Measurements from ENCODE around the gene NBDY. TPM values are rescaled to one million over a fixed set of nuclear protein-coding genes. Genes with fewer than 3 reads are reported as not detected.
"Not testable (repeated sequence)": the region's sequence is repeated elsewhere in the genome, so short reads cannot be mapped to it uniquely, and the experiment has no call there.

Gene NBDY
- total RNA-seq, 2 experiments from 2014 or later, result 5.4 to 32.9 TPM

DNA sequence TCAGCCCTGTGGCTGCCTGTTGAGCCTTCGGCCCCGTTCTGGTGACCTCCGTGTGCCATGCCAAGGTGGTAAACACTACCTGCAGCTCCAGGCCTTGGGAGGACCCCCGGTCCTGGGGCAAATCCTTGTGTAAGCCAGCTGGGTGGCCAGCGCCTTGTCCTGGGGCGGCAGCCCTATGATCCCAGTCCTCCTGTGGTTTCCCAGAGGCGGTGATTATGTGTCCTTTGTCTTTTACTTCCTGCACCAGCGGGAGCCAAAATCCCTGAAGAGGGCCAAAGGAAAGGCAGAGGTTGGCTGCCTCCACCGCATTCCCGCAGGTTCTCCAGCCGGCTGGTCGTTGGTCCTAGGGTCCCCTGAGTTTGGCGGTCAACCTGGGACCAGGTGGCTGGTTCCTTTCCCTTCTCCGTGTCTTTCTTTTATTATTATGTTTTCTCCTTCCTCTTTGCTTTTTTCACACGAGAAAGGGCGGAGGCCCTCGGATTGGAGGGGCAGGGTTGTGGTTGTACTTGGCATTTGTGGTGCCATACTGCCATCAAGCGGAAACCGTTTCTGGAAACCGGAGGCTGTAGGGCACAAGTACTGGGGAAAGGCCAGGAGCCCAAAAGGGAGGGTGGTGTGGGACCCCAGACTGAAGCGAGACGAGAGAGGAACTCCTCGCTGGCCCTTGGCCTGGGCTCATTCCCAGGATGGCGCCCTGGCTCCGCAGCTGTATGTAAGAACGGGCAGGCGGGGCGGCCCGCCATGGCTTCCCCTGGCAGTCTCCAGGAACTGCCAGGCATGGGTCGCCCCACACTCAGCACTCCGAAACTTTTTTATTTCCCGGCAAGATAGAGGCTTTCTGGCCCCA lies 43.9 kb downstream of the NBDY start:
- H3K4me2 ChIP-seq (ENCODE audit: low read length); DNase-seq (ENCODE audit: low spot score); H3K79me2 ChIP-seq (ENCODE audit: insufficient read depth, low read depth, low read length); intact Hi-C loops (cut with micrococcal nuclease; ENCODE audit: unreplicated experiment); H3K4me3 ChIP-seq (ENCODE audit: low read depth, low read length, poor library complexity, severe bottlenecking); H3K9me2 ChIP-seq (ENCODE audit: insufficient read depth, low read length); H2AFZ ChIP-seq (ENCODE audit: low read length); H3K36me3 ChIP-seq (ENCODE audit: insufficient read depth, low read length); H3K27ac ChIP-seq (ENCODE audit: low read depth, low read length, poor library complexity, severe bottlenecking); H3K4me1 ChIP-seq (ENCODE audit: insufficient read depth, low read length, poor library complexity, severe bottlenecking); BruUV-seq (replicated peaks); POLR2A ChIA-PET; H4K20me1 ChIP-seq (ENCODE audit: insufficient read depth, low read length); H3K9me3 ChIP-seq (ENCODE audit: low read length); CTCF ChIA-PET (ENCODE audit: unreplicated experiment): not testable (repeated sequence)

DNA sequence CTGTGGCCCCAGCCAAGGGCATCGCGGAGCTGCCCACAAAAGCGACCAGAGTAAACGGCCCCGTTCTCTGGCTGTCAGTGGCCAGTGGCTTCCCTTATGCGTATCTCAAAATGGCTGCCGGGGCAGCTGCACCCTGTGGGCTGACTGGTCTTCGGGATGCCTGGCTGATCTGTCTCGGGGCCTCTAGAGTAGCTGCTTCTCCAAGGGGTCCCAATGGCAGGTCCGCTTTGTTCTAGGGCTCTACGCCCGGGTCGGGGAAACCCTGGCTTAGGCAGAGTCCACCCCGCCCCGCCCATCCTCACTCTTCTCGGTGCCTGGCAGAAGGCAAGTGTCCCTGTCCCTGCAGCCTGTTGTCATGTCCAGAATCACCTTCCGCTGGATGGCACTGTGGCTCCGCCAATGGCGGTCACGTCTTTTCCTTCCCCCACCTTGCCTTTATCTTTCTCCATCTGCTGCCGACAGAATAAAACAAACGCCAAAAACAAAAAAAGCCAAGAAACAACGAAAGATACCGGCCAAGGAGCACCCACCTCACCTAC lies 44.5 kb downstream of the NBDY start:
- H3K4me1 ChIP-seq (ENCODE audit: insufficient read depth, low read length, poor library complexity, severe bottlenecking); H3K27ac ChIP-seq (ENCODE audit: low read depth, low read length, poor library complexity, severe bottlenecking); H3K9me2 ChIP-seq (ENCODE audit: insufficient read depth, low read length); H3K9me3 ChIP-seq (ENCODE audit: low read length); H3K36me3 ChIP-seq (ENCODE audit: insufficient read depth, low read length); H2AFZ ChIP-seq (ENCODE audit: low read length); H3K79me2 ChIP-seq (ENCODE audit: insufficient read depth, low read depth, low read length); CTCF ChIA-PET (ENCODE audit: unreplicated experiment); POLR2A ChIA-PET; BruUV-seq (replicated peaks); DNase-seq (ENCODE audit: low spot score); H4K20me1 ChIP-seq (ENCODE audit: insufficient read depth, low read length); intact Hi-C loops (cut with micrococcal nuclease; ENCODE audit: unreplicated experiment); H3K4me3 ChIP-seq (ENCODE audit: low read depth, low read length, poor library complexity, severe bottlenecking); H3K4me2 ChIP-seq (ENCODE audit: low read length): not testable (repeated sequence)

DNA sequence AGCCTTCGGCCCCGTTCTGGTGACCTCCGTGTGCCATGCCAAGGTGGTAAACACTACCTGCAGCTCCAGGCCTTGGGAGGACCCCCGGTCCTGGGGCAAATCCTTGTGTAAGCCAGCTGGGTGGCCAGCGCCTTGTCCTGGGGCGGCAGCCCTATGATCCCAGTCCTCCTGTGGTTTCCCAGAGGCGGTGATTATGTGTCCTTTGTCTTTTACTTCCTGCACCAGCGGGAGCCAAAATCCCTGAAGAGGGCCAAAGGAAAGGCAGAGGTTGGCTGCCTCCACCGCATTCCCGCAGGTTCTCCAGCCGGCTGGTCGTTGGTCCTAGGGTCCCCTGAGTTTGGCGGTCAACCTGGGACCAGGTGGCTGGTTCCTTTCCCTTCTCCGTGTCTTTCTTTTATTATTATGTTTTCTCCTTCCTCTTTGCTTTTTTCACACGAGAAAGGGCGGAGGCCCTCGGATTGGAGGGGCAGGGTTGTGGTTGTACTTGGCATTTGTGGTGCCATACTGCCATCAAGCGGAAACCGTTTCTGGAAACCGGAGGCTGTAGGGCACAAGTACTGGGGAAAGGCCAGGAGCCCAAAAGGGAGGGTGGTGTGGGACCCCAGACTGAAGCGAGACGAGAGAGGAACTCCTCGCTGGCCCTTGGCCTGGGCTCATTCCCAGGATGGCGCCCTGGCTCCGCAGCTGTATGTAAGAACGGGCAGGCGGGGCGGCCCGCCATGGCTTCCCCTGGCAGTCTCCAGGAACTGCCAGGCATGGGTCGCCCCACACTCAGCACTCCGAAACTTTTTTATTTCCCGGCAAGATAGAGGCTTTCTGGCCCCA lies 49.3 kb downstream of the NBDY start:
- H3K36me3 ChIP-seq (ENCODE audit: insufficient read depth, low read length); H2AFZ ChIP-seq (ENCODE audit: low read length); H3K9me2 ChIP-seq (ENCODE audit: insufficient read depth, low read length); intact Hi-C loops (cut with micrococcal nuclease; ENCODE audit: unreplicated experiment); BruUV-seq (replicated peaks); H3K79me2 ChIP-seq (ENCODE audit: insufficient read depth, low read depth, low read length); H4K20me1 ChIP-seq (ENCODE audit: insufficient read depth, low read length); H3K9me3 ChIP-seq (ENCODE audit: low read length); H3K27ac ChIP-seq (ENCODE audit: low read depth, low read length, poor library complexity, severe bottlenecking); H3K4me2 ChIP-seq (ENCODE audit: low read length); DNase-seq (ENCODE audit: low spot score); H3K4me1 ChIP-seq (ENCODE audit: insufficient read depth, low read length, poor library complexity, severe bottlenecking); CTCF ChIA-PET (ENCODE audit: unreplicated experiment); POLR2A ChIA-PET; H3K4me3 ChIP-seq (ENCODE audit: low read depth, low read length, poor library complexity, severe bottlenecking): not testable (repeated sequence)

DNA sequence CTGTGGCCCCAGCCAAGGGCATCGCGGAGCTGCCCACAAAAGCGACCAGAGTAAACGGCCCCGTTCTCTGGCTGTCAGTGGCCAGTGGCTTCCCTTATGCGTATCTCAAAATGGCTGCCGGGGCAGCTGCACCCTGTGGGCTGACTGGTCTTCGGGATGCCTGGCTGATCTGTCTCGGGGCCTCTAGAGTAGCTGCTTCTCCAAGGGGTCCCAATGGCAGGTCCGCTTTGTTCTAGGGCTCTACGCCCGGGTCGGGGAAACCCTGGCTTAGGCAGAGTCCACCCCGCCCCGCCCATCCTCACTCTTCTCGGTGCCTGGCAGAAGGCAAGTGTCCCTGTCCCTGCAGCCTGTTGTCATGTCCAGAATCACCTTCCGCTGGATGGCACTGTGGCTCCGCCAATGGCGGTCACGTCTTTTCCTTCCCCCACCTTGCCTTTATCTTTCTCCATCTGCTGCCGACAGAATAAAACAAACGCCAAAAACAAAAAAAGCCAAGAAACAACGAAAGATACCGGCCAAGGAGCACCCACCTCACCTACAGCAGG lies 50.0 kb downstream of the NBDY start:
- BruUV-seq (replicated peaks); CTCF ChIA-PET (ENCODE audit: unreplicated experiment); H3K36me3 ChIP-seq (ENCODE audit: insufficient read depth, low read length): not testable (repeated sequence)

DNA sequence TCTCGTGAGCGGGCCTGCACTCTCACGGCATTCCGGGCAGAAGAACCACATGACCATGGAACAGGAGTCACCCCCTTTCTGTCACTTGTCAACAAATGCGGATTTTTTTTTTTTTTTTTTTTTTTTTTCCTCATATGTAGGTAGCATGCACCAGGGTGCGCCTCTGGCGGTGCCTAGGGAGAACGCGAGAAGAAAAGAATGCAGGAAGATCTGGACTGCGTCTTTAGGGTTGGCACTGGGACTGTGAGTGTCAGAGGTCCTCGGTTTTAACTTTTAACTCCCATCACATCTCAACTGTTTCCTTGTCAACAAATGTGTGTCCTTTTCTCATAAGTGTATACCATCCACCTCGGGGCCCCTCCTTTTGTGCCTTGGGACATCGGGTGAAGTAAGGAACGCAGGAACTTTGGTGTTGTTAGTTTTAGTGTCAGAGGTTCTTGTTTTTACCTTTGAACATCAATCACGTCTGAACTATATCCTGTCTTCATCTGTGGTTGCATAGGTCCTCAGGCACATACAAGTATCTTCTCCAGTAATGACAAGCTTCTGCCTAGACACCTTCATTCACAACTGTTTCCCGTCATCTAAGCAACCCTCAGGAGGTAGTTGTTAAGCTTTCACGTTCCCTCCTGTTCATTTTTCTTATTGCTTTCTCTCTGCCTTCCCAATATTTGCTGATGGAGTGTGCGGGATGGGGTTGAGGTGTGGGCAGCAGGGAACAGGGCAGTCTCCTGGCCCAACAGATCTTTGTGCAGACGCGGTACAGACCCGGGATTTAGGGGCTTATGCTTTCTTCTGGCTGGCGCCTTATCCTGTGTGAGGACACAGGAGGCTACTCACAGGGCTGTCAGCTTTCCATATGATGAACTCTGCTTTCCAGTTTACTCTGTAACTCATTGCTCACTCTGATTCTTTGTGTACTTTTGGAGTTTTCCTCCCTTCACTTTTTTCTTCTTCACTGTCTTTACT lies 51.9 kb downstream of the NBDY start:
- CTCF ChIA-PET (ENCODE audit: unreplicated experiment); H3K4me3 ChIP-seq (ENCODE audit: low read depth, low read length, poor library complexity, severe bottlenecking); H3K4me1 ChIP-seq (ENCODE audit: insufficient read depth, low read length, poor library complexity, severe bottlenecking); H3K9me3 ChIP-seq (ENCODE audit: low read length); H3K27ac ChIP-seq (ENCODE audit: low read depth, low read length, poor library complexity, severe bottlenecking); H3K79me2 ChIP-seq (ENCODE audit: insufficient read depth, low read depth, low read length); H3K36me3 ChIP-seq (ENCODE audit: insufficient read depth, low read length); BruUV-seq (replicated peaks); H3K9me2 ChIP-seq (ENCODE audit: insufficient read depth, low read length); intact Hi-C loops (cut with micrococcal nuclease; ENCODE audit: unreplicated experiment); H3K4me2 ChIP-seq (ENCODE audit: low read length); H4K20me1 ChIP-seq (ENCODE audit: insufficient read depth, low read length); POLR2A ChIA-PET; H2AFZ ChIP-seq (ENCODE audit: low read length); DNase-seq (ENCODE audit: low spot score): not testable (repeated sequence)

More for the DNA sequence above, 50.0 kb downstream of the NBDY start:
- H3K4me3 ChIP-seq (ENCODE audit: low read depth, low read length, poor library complexity, severe bottlenecking); H3K27ac ChIP-seq (ENCODE audit: low read depth, low read length, poor library complexity, severe bottlenecking); DNase-seq (ENCODE audit: low spot score); H3K4me2 ChIP-seq (ENCODE audit: low read length); H3K79me2 ChIP-seq (ENCODE audit: insufficient read depth, low read depth, low read length); POLR2A ChIA-PET; H2AFZ ChIP-seq (ENCODE audit: low read length); H3K9me2 ChIP-seq (ENCODE audit: insufficient read depth, low read length); intact Hi-C loops (cut with micrococcal nuclease; ENCODE audit: unreplicated experiment); H3K9me3 ChIP-seq (ENCODE audit: low read length); H3K4me1 ChIP-seq (ENCODE audit: insufficient read depth, low read length, poor library complexity, severe bottlenecking); H4K20me1 ChIP-seq (ENCODE audit: insufficient read depth, low read length): not testable (repeated sequence)
